SK-N-MC (cell line): ENCODE measurements around the gene NRM.

Experiments used
- EZH2 ChIP-seq: fragments of 200-600 bp; sonication (generic); IDR thresholded peaks from one replicate; pipeline ENCODE4 v1.6.1; 2017; ENCODE audit warnings: antibody characterized with exemption
- FOXP2 ChIP-seq: optimal IDR thresholded peaks from 2 replicates; pipeline ENCODE3; 2011; ENCODE audit warnings: mild to moderate bottlenecking, moderate library complexity; ENCODE audit not compliant: insufficient read depth; ENCODE audit errors: extremely low read length, control extremely low read depth
- POLR2AphosphoS5 ChIP-seq: IDR thresholded peaks from 2 replicates; pipeline ENCODE4 v1.6.1; 2012; ENCODE audit warnings: mild to moderate bottlenecking, low read depth, low read length, borderline replicate concordance

GRCh38 chr6:30655743-30656094 is 35.1 kb downstream of the NRM start:
- TF ChIP-seq POLR2AphosphoS5: no peak
- no peak for TF ChIP-seq EZH2
- TF ChIP-seq FOXP2: no peak
